Measurements from ENCODE around the gene FCHO2.

FCHO2 gene

GRCh38 chr5:72994578-72994977 is 38.7 kb downstream of the FCHO2 start:
- no peak overlapping the region for H3K27ac ChIP-seq (ENCODE audit: low read depth, low read length)
- peaks cover 4% of the 10 kb centered on the region; the same call in 1 of the 2 replicates for H3K36me3 ChIP-seq (ENCODE audit: control insufficient read depth, low read length)
- no peak overlapping the region for H3K4me2 ChIP-seq (ENCODE audit: low read length)
- no peaks in the 10 kb centered on the region for H3K9me2 ChIP-seq (replicated peaks; ENCODE audit: control insufficient read depth, low read length)
- no peaks in the 10 kb centered on the region for H3K4me1 ChIP-seq (ENCODE audit: control insufficient read depth, low read length)
- TF ChIP-seq CTCF (IDR thresholded peaks at IDR 0.05; ENCODE audit: low read depth, low read length, poor library complexity, severe bottlenecking): no peak
- TF ChIP-seq EZH2phosphoT487 (IDR thresholded peaks at IDR 0.05; ENCODE audit: borderline replicate concordance, low read length): no peak
- no peak overlapping the region for H3K4me3 ChIP-seq (ENCODE audit: low read length)
- H3K27me3 ChIP-seq (ENCODE audit: control insufficient read depth, low read length): no peaks in the 10 kb centered on the region
- H3F3A ChIP-seq (ENCODE audit: control insufficient read depth, insufficient read depth): no peaks in the 10 kb centered on the region
- no peaks in the 10 kb centered on the region for H4K20me1 ChIP-seq (ENCODE audit: control insufficient read depth, insufficient read depth, low read depth, low read length)
- no peaks in the 10 kb centered on the region for H3K9me3 ChIP-seq (ENCODE audit: control insufficient read depth, insufficient read depth, low read length)
- H3K79me2 ChIP-seq (ENCODE audit: control insufficient read depth, low read length): no peaks in the 10 kb centered on the region

GRCh38 chr5:72996632-72997031 is 40.8 kb downstream of the FCHO2 start:
- Histone ChIP-seq H3K4me3 (ENCODE audit: low read length) (no peak overlapping the region), H3F3A (ENCODE audit: control insufficient read depth, insufficient read depth) (no peaks in the 10 kb centered on the region), H3K9me3 (ENCODE audit: control insufficient read depth, insufficient read depth, low read length) (no peaks in the 10 kb centered on the region), H3K9me2 (replicated peaks; ENCODE audit: control insufficient read depth, low read length) (no peaks in the 10 kb centered on the region), H3K79me2 (ENCODE audit: control insufficient read depth, low read length) (no peaks in the 10 kb centered on the region), H3K27ac (ENCODE audit: low read depth, low read length) (no peak overlapping the region), H3K4me2 (ENCODE audit: low read length) (no peak overlapping the region), H4K20me1 (ENCODE audit: control insufficient read depth, insufficient read depth, low read depth, low read length) (no peaks in the 10 kb centered on the region), H3K36me3 (ENCODE audit: control insufficient read depth, low read length) (no peaks in the 10 kb centered on the region), H3K27me3 (ENCODE audit: control insufficient read depth, low read length) (no peaks in the 10 kb centered on the region), H3K4me1 (ENCODE audit: control insufficient read depth, low read length) (no peaks in the 10 kb centered on the region)
- TF ChIP-seq CTCF (IDR thresholded peaks at IDR 0.05; ENCODE audit: low read depth, low read length, poor library complexity, severe bottlenecking) (no peak), EZH2phosphoT487 (IDR thresholded peaks at IDR 0.05; ENCODE audit: borderline replicate concordance, low read length) (no peak)

GRCh38 chr5:72999916-73000315 is 44.1 kb downstream of the FCHO2 start:
- TF ChIP-seq CTCF (IDR thresholded peaks at IDR 0.05; ENCODE audit: low read depth, low read length, poor library complexity, severe bottlenecking): no peak
- TF ChIP-seq EZH2phosphoT487 (IDR thresholded peaks at IDR 0.05; ENCODE audit: borderline replicate concordance, low read length): no peak
- Histone ChIP-seq H3K9me2 (replicated peaks; ENCODE audit: control insufficient read depth, low read length) (no peaks in the 10 kb centered on the region), H3K36me3 (ENCODE audit: control insufficient read depth, low read length) (no peaks in the 10 kb centered on the region), H3K4me2 (ENCODE audit: low read length) (no peak overlapping the region), H3K79me2 (ENCODE audit: control insufficient read depth, low read length) (no peaks in the 10 kb centered on the region), H3K4me3 (ENCODE audit: low read length) (no peak overlapping the region), H3K27me3 (ENCODE audit: control insufficient read depth, low read length) (no peaks in the 10 kb centered on the region), H3K4me1 (ENCODE audit: control insufficient read depth, low read length) (no peaks in the 10 kb centered on the region), H4K20me1 (ENCODE audit: control insufficient read depth, insufficient read depth, low read depth, low read length) (no peaks in the 10 kb centered on the region), H3K9me3 (ENCODE audit: control insufficient read depth, insufficient read depth, low read length) (no peaks in the 10 kb centered on the region), H3F3A (ENCODE audit: control insufficient read depth, insufficient read depth) (no peaks in the 10 kb centered on the region), H3K27ac (ENCODE audit: low read depth, low read length) (no peak overlapping the region)

- Histone ChIP-seq H3K4me2 (ENCODE audit: low read length) (no peak overlapping the region), H4K20me1 (ENCODE audit: control insufficient read depth, insufficient read depth, low read depth, low read length) (no peaks in the 10 kb centered on the region), H3F3A (ENCODE audit: control insufficient read depth, insufficient read depth) (no peaks in the 10 kb centered on the region), H3K36me3 (ENCODE audit: control insufficient read depth, low read length) (no peaks in the 10 kb centered on the region), H3K79me2 (ENCODE audit: control insufficient read depth, low read length) (no peaks in the 10 kb centered on the region), H3K27me3 (ENCODE audit: control insufficient read depth, low read length) (no peaks in the 10 kb centered on the region), H3K9me3 (ENCODE audit: control insufficient read depth, insufficient read depth, low read length) (no peaks in the 10 kb centered on the region), H3K4me1 (ENCODE audit: control insufficient read depth, low read length) (no peaks in the 10 kb centered on the region), H3K27ac (ENCODE audit: low read depth, low read length) (no peak overlapping the region), H3K9me2 (replicated peaks; ENCODE audit: control insufficient read depth, low read length) (no peaks in the 10 kb centered on the region), H3K4me3 (ENCODE audit: low read length) (no peak overlapping the region)
- no peak for TF ChIP-seq EZH2phosphoT487 (IDR thresholded peaks at IDR 0.05; ENCODE audit: borderline replicate concordance, low read length)
- no peak for TF ChIP-seq CTCF (IDR thresholded peaks at IDR 0.05; ENCODE audit: low read depth, low read length, poor library complexity, severe bottlenecking)
Measured at GRCh38 chr5:73005886-73006285, 50.0 kb downstream of the FCHO2 start.

Measured in DOHH2 (cell line).